ENCODE measurements around the gene SPECC1L.

DNA sequence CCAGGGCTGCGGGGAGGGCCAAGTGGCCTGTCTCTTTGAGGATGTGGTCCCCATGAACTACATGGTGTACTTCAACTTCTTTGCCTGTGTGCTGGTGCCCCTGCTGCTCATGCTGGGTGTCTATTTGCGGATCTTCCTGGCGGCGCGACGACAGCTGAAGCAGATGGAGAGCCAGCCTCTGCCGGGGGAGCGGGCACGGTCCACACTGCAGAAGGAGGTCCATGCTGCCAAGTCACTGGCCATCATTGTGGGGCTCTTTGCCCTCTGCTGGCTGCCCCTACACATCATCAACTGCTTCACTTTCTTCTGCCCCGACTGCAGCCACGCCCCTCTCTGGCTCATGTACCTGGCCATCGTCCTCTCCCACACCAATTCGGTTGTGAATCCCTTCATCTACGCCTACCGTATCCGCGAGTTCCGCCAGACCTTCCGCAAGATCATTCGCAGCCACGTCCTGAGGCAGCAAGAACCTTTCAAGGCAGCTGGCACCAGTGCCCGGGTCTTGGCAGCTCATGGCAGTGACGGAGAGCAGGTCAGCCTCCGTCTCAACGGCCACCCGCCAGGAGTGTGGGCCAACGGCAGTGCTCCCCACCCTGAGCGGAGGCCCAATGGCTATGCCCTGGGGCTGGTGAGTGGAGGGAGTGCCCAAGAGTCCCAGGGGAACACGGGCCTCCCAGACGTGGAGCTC, 170.2 kb downstream of the SPECC1L start:
- TF ChIP-seq, protein P1, sequence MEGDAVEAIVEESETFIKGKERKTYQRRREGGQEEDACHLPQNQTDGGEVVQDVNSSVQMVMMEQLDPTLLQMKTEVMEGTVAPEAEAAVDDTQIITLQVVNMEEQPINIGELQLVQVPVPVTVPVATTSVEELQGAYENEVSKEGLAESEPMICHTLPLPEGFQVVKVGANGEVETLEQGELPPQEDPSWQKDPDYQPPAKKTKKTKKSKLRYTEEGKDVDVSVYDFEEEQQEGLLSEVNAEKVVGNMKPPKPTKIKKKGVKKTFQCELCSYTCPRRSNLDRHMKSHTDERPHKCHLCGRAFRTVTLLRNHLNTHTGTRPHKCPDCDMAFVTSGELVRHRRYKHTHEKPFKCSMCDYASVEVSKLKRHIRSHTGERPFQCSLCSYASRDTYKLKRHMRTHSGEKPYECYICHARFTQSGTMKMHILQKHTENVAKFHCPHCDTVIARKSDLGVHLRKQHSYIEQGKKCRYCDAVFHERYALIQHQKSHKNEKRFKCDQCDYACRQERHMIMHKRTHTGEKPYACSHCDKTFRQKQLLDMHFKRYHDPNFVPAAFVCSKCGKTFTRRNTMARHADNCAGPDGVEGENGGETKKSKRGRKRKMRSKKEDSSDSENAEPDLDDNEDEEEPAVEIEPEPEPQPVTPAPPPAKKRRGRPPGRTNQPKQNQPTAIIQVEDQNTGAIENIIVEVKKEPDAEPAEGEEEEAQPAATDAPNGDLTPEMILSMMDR (IDR thresholded peaks at IDR 0.05), result no peak
- no peak for TF ChIP-seq POLR2A (IDR thresholded peaks at IDR 0.05)

Measured in upper lobe of left lung (tissue), 4 donors.